Measurements from ENCODE around the gene PTGIS.

PTGIS gene

DNA sequence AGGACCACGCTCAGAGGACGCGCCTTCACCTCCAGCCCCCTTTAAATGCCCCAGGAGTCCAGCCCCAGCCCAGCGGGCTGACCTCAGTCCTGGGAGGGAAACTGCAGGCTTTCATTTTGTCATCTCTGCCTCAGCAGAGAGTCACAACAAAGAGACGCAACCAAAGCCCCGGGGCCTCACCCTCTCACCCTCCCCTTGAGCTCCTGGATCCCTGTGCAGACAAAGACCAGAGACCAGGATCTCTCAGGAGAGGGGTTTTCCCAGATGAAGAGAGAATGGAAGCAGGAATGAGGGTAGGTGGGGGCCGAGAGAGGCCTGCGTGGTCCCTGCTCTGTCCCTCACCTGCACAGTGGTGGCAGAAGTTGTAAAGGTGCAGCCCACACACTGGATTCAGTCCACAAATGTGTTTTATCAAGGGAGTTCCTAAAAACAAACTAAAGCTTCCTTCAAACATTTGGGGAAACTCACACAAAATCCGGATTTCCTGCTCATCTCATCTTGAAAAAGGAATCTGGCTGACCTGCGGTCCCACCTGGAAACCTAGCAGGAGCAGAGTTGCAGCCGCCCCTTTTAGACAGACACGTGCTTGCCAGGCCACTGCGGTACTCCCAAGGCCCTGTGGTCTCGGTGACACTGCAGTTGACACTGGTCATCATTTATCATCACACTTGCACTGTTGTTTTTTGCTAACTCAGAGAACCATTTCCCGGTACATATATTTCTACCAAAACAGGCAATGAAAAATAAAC, 27.1 kb downstream of the PTGIS start:
- TF ChIP-seq CTCF (IDR thresholded peaks at IDR 0.05; ENCODE audit: insufficient read depth, low read length) (no peak), REST (IDR thresholded peaks at IDR 0.05; ENCODE audit: insufficient replicate concordance, low read depth) (no peak), SPI1 (IDR thresholded peaks at IDR 0.05; ENCODE audit: borderline replicate concordance, low read depth) (no peak), GABPA (IDR thresholded peaks at IDR 0.05; ENCODE audit: low read depth) (no peak), POLR2AphosphoS5 (IDR thresholded peaks at IDR 0.05; ENCODE audit: low read depth) (no peak)
- Histone ChIP-seq H3K27ac (replicated peaks) (no peak overlapping the region), H3K27me3 (ENCODE audit: insufficient read depth, poor library complexity, severe bottlenecking) (no peaks in the 10 kb centered on the region), H3K4me3 (replicated peaks; ENCODE audit: insufficient read depth, low read length) (no peak overlapping the region)
- no peak for DNase-seq (ENCODE audit: low read depth in 1 of 2, low spot score in 1 of 2)

DNA sequence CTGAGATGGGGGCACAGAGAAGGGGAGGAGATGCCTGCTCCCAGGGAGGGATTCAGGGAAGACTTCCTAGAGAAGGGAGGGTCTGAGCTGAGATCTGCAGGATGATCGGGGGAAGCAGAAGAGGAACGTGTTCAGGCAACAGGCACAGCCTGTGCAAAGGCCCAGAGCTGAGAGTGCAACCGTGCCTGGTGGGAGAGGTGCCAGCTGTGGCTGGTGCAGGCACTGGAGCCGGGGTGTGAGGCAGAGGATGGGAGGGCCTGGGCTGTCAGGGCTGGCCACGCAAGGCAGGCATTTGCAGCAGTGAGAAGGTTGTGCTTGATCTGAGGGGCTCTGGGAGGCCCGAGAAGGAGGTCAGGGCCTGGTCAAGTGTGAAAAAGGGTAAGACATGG, 27.7 kb downstream of the PTGIS start:
- Histone ChIP-seq H3K27ac (replicated peaks) (no peak overlapping the region), H3K4me3 (replicated peaks; ENCODE audit: insufficient read depth, low read length) (no peak overlapping the region), H3K27me3 (ENCODE audit: insufficient read depth, poor library complexity, severe bottlenecking) (no peaks in the 10 kb centered on the region)
- DNase-seq (ENCODE audit: low read depth in 1 of 2, low spot score in 1 of 2) = no peak
- no peak for TF ChIP-seq GABPA (IDR thresholded peaks at IDR 0.05; ENCODE audit: low read depth)
- no peak for TF ChIP-seq POLR2AphosphoS5 (IDR thresholded peaks at IDR 0.05; ENCODE audit: low read depth)
- TF ChIP-seq REST (IDR thresholded peaks at IDR 0.05; ENCODE audit: insufficient replicate concordance, low read depth) = no peak
- no peak for TF ChIP-seq SPI1 (IDR thresholded peaks at IDR 0.05; ENCODE audit: borderline replicate concordance, low read depth)
- no peak for TF ChIP-seq CTCF (IDR thresholded peaks at IDR 0.05; ENCODE audit: insufficient read depth, low read length)

DNA sequence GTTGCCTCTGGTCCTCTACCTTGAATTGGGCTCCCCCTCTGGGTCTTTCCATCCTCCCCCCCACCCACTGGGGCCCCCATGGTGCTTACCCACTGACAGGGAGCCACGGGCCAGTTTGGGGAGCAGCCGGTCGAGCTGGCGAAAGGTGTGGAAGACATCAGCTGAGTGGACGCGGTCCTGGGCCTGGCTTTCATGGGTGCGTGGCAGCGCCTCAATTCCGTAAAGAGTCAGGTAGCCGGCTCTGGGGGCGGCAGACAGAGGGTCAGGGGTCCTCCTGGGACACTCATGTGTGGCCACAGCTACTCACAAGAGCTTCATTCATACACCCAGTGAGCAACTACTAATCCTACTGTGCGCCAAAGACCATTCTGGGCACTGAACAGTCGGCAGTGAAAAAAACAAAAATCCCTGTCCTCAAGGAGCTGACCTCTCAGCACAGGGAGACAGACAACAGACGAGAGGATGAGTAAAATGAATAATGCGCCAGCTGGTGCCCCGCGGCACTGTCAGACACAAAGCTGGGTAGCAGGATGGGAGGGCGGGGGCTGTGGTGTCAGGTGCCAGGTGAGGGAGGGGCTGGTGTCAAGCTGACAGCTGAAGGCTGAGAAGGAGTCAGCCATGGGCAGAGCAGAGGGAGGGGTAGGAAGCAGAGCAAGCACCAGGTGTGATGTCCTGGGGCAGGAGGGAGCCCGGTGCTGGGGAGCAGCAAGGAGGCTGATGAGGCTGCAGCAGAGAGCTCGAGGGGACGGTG, 28.3 kb downstream of the PTGIS start:
- no peak for DNase-seq (ENCODE audit: low read depth in 1 of 2, low spot score in 1 of 2)
- TF ChIP-seq CTCF (IDR thresholded peaks at IDR 0.05; ENCODE audit: insufficient read depth, low read length) (no peak), GABPA (IDR thresholded peaks at IDR 0.05; ENCODE audit: low read depth) (no peak), POLR2AphosphoS5 (IDR thresholded peaks at IDR 0.05; ENCODE audit: low read depth) (no peak), SPI1 (IDR thresholded peaks at IDR 0.05; ENCODE audit: borderline replicate concordance, low read depth) (no peak), REST (IDR thresholded peaks at IDR 0.05; ENCODE audit: insufficient replicate concordance, low read depth) (no peak)
- H3K4me3 ChIP-seq (replicated peaks; ENCODE audit: insufficient read depth, low read length) = no peak overlapping the region
- H3K27me3 ChIP-seq (ENCODE audit: insufficient read depth, poor library complexity, severe bottlenecking) = no peaks in the 10 kb centered on the region
- no peak overlapping the region for H3K27ac ChIP-seq (replicated peaks)
